GM21515 (cell line): ENCODE data around the gene ERC1.

Experiments
- ATAC-seq: cut with Tn5 transposase; IDR thresholded peaks from one replicate; pipeline ENCODE4 v1.9.1; 2021; ENCODE audit not compliant: unreplicated experiment

The ERC1 gene

GRCh38 chr12:1428671-1429070, 437.6 kb downstream of the ERC1 start:
- ATAC-seq = no peak

- no peak for ATAC-seq
Observed at GRCh38 chr12:1429980-1430379, 439.0 kb downstream of the ERC1 start.

- ATAC-seq = no peak
Observed at GRCh38 chr12:1434296-1434955, 443.4 kb downstream of the ERC1 start.

GRCh38 chr12:1435044-1435443, 444.0 kb downstream of the ERC1 start:
- no peak for ATAC-seq

- no peak for ATAC-seq
Observed at GRCh38 chr12:1435456-1435855, 444.4 kb downstream of the ERC1 start.

GRCh38 chr12:1436015-1436414, 445.0 kb downstream of the ERC1 start:
- ATAC-seq = no peak

GRCh38 chr12:1436981-1437380, 446.0 kb downstream of the ERC1 start:
- ATAC-seq = no peak

- no peak for ATAC-seq
Observed at GRCh38 chr12:1439201-1439600, 448.2 kb downstream of the ERC1 start.

GRCh38 chr12:1439687-1440086, 448.7 kb downstream of the ERC1 start:
- no peak for ATAC-seq

- ATAC-seq = no peak
Observed at GRCh38 chr12:1443421-1444141, 452.6 kb downstream of the ERC1 start.

- ATAC-seq = no peak
Observed at GRCh38 chr12:1444142-1444516, 453.1 kb downstream of the ERC1 start.

GRCh38 chr12:1445807-1446206, 454.8 kb downstream of the ERC1 start:
- ATAC-seq = no peak

GRCh38 chr12:1448336-1448735, 457.3 kb downstream of the ERC1 start:
- no peak for ATAC-seq

- no peak for ATAC-seq
Observed at GRCh38 chr12:1453810-1454209, 462.8 kb downstream of the ERC1 start.

GRCh38 chr12:1456885-1457284, 465.9 kb downstream of the ERC1 start:
- no peak for ATAC-seq

GRCh38 chr12:1457901-1458300, 466.9 kb downstream of the ERC1 start:
- no peak for ATAC-seq

GRCh38 chr12:1459339-1459738, 468.3 kb downstream of the ERC1 start:
- no peak for ATAC-seq

GRCh38 chr12:1463073-1463905, 472.3 kb downstream of the ERC1 start:
- no peak for ATAC-seq

- no peak for ATAC-seq
Observed at GRCh38 chr12:1464925-1465324, 473.9 kb downstream of the ERC1 start.

GRCh38 chr12:1465990-1466389, 475.0 kb downstream of the ERC1 start:
- ATAC-seq = no peak

- ATAC-seq = no peak
Observed at GRCh38 chr12:1466481-1467154, 475.6 kb downstream of the ERC1 start.
